Esophagus squamous epithelium (tissue), 5 donors: ENCODE measurements around the gene DIS3L2. TPM values are rescaled to one million over a fixed set of nuclear protein-coding genes. Genes with fewer than 3 reads are reported as not detected.
"Not testable (repeated sequence)": the region's sequence is repeated elsewhere in the genome, so short reads cannot be mapped to it uniquely, and the experiment has no call there.

Source experiments
- DNase-seq: peaks from one replicate; lab custom pipeline; 2025; lab: John Stamatoyannopoulos, UW
- H3K27ac ChIP-seq, 4 donors: fragments of 200-600 bp; sonication (generic); one replicate each; pipeline ENCODE4 v1.5.1; 2016 to 2019; ENCODE audit warnings: mild to moderate bottlenecking in 1 of 4
- H3K27me3 ChIP-seq, 4 donors: fragments of 200-600 bp; sonication (generic); 1 replicate in 3 of 4; 2 replicates in 1 of 4; pipeline versions ENCODE4 v1.5.1 to v1.6.0; 2017 to 2021; ENCODE audit warnings: antibody characterized with exemption in 1 of 4
- H3K36me3 ChIP-seq, 3 donors: fragments of 200-600 bp; sonication (generic); one replicate each; pipeline ENCODE4 v1.5.1; 2016 to 2019
- H3K4me1 ChIP-seq, 3 donors: fragments of 200-600 bp; sonication (generic); one replicate each; pipeline ENCODE4 v1.5.1; 2017 to 2019
- H3K4me3 ChIP-seq, 4 donors: fragments of 200-600 bp; sonication (generic); 1 replicate in 3 of 4; 2 replicates in 1 of 4; pipeline ENCODE4 v1.5.1; 2016 to 2019; ENCODE audit warnings: mild to moderate bottlenecking in 2 of 4, moderate library complexity in 1 of 4
- H3K9me3 ChIP-seq, 3 donors: fragments of 200-600 bp; sonication (generic); one replicate each; pipeline ENCODE4 v1.5.1; 2016 to 2019
- CTCF ChIP-seq, 6 experiments: fragments of 450-650 bp in 4 of 6; fragments of 200-600 bp in 2 of 6; sonication (generic) in 2 of 6; IDR thresholded peaks; one replicate each; pipeline ENCODE4 v1.5.1; 2016 to 2019; ENCODE audit warnings: antibody characterized with exemption in 6 of 6, mild to moderate bottlenecking in 4 of 6, moderate library complexity in 4 of 6
- POLR2A ChIP-seq, 4 donors: fragments of 450-650 bp; IDR thresholded peaks; one replicate each; pipeline ENCODE4 v1.6.1; 2017; ENCODE audit warnings: antibody characterized with exemption in 4 of 4, mild to moderate bottlenecking in 4 of 4, moderate library complexity in 3 of 4
- WGBS, 2 donors: methylation state at CpG; one replicate each; pipeline ENCODE4 v1.1.5; 2018; 5-methylcytosine and 5-hydroxymethylcytosine counted together
- intact Hi-C: fragments of 100-400 bp; cut with DNase I; formaldehyde crosslinking; loops from one replicate; pipeline ENCODE4 v1.15.0; 2022
- total RNA-seq, 4 donors: library from RNA; depleted of rRNA; stranded (reverse); fragments of >200 nt; gene quantifications; one replicate each; pipeline ENCODE4 v1.1.0, GENCODE V29; 2016
- donor health status: DM: yes; HTN: yes; CAD: no.

DIS3L2 gene
- total RNA-seq, 4 donors from 2014 or later, result 14.5 to 42.8 (median 32.4) TPM

GRCh38 chr2:231941673-231942072 is 19.8 kb upstream of the DIS3L2 start:
- WGBS, 2 donors, result 90 to 95% methylated on average over 5 to 10 of the region's 12 CpGs
- H3K36me3 ChIP-seq, result no peaks in the 10 kb centered on the region
- H3K27ac ChIP-seq, result no peak overlapping the region
- H3K4me3 ChIP-seq, result no peak overlapping the region
- no peak for DNase-seq
- peaks cover 0 to 3% (median 0%) of the 10 kb centered on the region in 4 donors for H3K27me3 ChIP-seq
- intact Hi-C loops, result no loop called here
- no peaks in the 10 kb centered on the region for H3K9me3 ChIP-seq
- H3K4me1 ChIP-seq, result no peaks in the 10 kb centered on the region
- TF ChIP-seq CTCF (IDR thresholded peaks at IDR 0.05) (no peak), POLR2A (IDR thresholded peaks at IDR 0.05) (no peak)

- no peak for DNase-seq
- no peaks in the 10 kb centered on the region for H3K4me1 ChIP-seq
- peaks cover 0 to 3% (median 0%) of the 10 kb centered on the region in 4 donors for H3K27me3 ChIP-seq
- 83 to 85% methylated on average over 6 of the region's 6 CpGs for WGBS, 2 donors
- intact Hi-C loops, result no loop called here
- no peaks in the 10 kb centered on the region for H3K9me3 ChIP-seq
- no peaks in the 10 kb centered on the region for H3K36me3 ChIP-seq
- H3K4me3 ChIP-seq, result no peak overlapping the region
- H3K27ac ChIP-seq, result no peak overlapping the region
- no peak for TF ChIP-seq CTCF (IDR thresholded peaks at IDR 0.05)
- no peak for TF ChIP-seq POLR2A (IDR thresholded peaks at IDR 0.05)
These were observed 19.3 kb upstream of the DIS3L2 start for GRCh38 chr2:231942180-231942579.

GRCh38 chr2:231946241-231946814 is 15.2 kb upstream of the DIS3L2 start:
- no peaks in the 10 kb centered on the region for H3K4me1 ChIP-seq
- no peak for DNase-seq
- no peak overlapping the region for H3K4me3 ChIP-seq
- no peak overlapping the region for H3K27ac ChIP-seq
- no peaks in the 10 kb centered on the region for H3K36me3 ChIP-seq
- H3K9me3 ChIP-seq, result peaks cover 0 to under 1% (median 0%) of the 10 kb centered on the region in 3 donors
- WGBS, 2 donors, result 92 to 93% methylated on average over 8 to 9 of the region's 15 CpGs
- intact Hi-C loops, result no loop called here
- no peak for TF ChIP-seq POLR2A (IDR thresholded peaks at IDR 0.05)
- no peak for TF ChIP-seq CTCF (IDR thresholded peaks at IDR 0.05)
- peaks cover 0 to 3% (median 0%) of the 10 kb centered on the region in 4 donors for H3K27me3 ChIP-seq

- 70 to 84% methylated on average over 9 to 11 of the region's 11 CpGs for WGBS, 2 donors
- H3K4me1 ChIP-seq, DNase-seq, intact Hi-C loops, H3K27me3 ChIP-seq, H3K4me3 ChIP-seq, H3K36me3 ChIP-seq, H3K9me3 ChIP-seq, H3K27ac ChIP-seq: not testable (repeated sequence)
These were observed 14.4 kb upstream of the DIS3L2 start for GRCh38 chr2:231947112-231947511.

- H3K36me3 ChIP-seq, result no peaks in the 10 kb centered on the region
- peaks cover 0 to 4% (median 0%) of the 10 kb centered on the region in 3 donors for H3K9me3 ChIP-seq
- H3K27ac ChIP-seq, result no peak overlapping the region
- intact Hi-C loops, result no loop called here
- DNase-seq, result no peak
- no peaks in the 10 kb centered on the region for H3K4me1 ChIP-seq
- no peak for TF ChIP-seq POLR2A (IDR thresholded peaks at IDR 0.05)
- TF ChIP-seq CTCF (IDR thresholded peaks at IDR 0.05), result no peak
- 87 to 91% methylated on average over 6 to 7 of the region's 7 CpGs for WGBS, 2 donors
- no peaks in the 10 kb centered on the region for H3K27me3 ChIP-seq
- no peak overlapping the region for H3K4me3 ChIP-seq
These were observed 13.8 kb upstream of the DIS3L2 start for GRCh38 chr2:231947694-231948093.
